NCI-H187 treated with DMSO at 0.1 percent for 48 hours (cell line): ENCODE data around the gene MRPL12.

Source experiments
- DNase-seq: peaks from one replicate; lab custom pipeline; 2025; lab: John Stamatoyannopoulos, UW

Gene MRPL12

DNA sequence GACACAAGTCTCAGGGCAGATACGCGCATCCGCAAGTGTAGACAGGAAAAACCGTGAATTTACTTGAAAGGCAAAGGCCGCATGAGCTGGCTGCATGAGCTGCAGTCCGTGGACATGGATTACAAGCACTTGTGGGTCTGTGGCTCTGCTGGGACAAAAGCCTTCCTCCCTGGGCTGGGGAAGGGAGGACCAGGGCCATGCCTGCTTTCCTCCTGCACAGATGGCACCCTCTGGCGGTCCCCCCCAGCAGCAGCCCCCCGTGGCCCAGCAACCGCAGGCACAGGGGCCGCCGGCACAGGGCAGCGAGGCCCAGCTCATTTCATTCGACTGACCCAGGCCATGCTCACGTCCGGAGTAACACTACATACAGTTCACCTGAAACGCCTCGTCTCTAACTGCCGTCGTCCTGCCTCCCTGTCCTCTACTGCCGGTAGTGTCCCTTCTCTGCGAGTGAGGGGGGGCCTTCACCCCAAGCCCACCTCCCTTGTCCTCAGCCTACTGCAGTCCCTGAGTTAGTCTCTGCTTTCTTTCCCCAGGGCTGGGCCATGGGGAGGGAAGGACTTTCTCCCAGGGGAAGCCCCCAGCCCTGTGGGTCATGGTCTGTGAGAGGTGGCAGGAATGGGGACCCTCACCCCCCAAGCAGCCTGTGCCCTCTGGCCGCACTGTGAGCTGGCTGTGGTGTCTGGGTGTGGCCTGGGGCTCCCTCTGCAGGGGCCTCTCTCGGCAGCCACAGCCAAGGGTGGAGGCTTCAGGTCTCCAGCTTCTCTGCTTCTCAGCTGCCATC is 1.7 kb upstream of the MRPL12 start:
- no peak for DNase-seq

DNA sequence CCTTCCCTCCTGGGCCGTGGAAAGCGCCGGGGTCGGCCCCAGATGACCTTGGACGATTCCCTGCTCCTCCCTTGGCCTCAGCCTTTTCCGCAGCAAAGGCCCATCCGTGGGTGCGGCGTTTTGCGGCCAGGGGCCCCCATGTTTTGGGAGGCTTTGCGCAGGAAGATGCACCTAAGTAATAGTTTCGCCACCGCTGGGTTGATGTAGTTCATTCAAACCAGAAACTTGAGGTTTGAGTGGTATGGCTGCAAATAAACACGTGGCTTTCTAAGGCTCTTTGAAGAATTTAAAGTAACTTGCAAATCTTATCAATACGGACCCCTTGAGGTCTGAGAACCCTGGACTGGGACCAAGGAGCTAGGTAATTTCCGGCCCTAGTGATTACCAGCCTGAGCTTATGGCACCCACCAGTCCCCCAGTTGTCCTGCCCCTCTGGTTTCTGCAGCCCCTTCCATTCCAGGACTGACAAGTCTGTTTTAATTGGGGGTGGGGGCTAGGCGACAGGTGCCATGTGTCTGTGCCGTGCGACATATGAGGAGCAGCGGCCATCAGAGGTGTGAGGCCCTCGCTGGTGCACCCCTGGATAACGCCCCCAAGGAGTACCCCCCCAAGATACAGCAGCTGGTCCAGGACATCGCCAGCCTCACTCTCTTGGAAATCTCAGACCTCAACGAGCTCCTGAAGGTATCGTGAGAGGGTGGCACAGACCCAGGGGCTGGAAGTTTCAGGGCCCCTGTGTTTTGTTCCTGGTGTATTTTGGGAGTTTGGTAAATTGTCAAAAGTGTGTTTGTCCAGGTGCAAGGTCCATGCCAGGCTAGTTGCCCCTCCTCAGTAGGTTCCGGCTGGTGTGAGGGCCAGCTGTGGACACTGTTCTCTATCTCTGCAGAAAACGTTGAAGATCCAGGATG is 834 bp downstream of the MRPL12 start:
- no peak for DNase-seq

DNA sequence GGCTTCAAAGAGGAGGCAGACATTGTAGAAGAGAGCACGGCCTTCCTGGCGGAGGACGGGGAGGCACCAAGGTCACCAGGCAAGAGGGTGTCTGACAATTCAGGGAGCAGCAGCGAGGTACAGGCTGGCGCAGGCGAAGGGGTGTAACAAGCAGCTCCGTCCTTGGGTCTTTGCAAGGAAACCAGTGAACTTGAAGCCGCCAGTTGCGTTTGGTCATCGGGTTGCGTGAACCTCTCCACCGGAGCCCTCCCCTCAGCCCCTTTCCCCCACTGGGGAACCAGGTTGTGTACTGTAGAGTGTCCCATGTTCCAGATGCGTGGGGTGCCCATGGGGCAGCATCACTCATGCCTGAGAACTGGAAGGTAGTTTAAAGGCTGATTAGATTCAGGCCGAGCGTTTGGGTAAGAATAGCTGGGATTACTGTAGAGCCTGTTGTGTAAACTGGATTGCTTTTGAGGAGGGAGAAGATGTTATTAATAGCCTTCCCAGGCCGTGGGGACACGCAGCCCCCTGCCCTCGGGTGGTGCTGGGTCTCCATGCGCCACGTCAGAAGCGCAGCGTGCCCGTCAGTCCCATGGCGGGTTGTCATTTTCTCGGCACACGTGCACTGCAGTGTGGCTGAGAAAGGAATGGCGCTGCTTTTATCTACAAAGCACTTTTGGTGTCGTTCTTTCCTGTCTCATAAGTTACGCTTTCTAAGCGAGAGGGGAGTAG is 2.5 kb downstream of the MRPL12 start:
- DNase-seq = no peak

DNA sequence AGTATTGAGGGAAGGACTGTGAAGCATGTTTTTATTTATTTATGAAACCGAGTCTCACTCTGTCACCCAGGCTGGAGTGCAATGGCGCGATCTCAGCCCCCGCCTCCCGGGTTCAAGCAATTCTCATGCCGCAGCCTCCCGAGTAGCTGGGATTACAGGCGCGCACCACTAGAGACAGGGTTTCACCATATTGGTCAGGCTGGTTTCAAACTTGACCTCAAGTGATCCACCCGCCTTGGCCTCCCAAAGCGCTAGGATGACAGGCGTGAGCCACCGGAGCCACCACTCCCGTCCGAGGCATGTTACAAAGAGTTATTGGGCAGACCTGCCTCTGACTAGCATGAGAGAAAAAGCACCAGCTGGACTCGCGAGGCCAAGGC is 3.1 kb downstream of the MRPL12 start:
- no peak for DNase-seq

DNA sequence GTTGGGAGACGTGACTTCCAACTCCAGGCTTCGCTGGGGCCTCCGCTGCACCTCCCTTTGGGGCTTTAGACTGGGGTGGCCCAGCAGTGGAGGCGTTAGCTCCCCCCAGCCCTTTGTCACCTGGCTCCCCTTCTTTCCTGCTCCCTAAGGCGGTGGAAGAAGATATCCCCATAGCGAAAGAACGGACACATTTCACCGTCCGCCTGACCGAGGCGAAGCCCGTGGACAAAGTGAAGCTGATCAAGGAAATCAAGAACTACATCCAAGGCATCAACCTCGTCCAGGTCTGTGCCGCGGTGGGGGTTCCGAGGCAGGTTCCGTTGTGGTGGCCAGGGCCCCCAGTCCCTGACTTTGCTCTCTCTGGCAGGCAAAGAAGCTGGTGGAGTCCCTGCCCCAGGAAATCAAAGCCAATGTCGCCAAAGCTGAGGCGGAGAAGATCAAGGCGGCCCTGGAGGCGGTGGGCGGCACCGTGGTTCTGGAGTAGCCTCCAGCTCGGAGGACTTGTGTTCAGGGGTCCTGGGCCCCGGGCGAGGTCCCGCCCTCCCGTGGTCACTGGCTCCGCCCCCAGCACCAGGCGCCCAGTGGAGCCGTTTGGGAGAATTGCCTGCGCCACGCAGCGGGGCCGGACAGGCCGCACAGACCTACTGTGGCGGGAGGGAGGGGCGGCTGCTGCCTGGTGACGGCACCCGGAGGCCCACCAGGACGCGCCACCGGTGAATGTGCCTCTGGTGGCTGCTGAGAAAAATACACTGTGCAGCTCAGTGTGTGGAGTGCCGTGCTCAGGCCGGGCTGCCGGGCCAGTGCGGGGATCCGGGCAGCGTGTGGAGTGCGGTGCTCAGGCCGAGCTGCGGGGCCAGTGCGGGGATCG is 3.8 kb downstream of the MRPL12 start:
- DNase-seq = no peak

DNA sequence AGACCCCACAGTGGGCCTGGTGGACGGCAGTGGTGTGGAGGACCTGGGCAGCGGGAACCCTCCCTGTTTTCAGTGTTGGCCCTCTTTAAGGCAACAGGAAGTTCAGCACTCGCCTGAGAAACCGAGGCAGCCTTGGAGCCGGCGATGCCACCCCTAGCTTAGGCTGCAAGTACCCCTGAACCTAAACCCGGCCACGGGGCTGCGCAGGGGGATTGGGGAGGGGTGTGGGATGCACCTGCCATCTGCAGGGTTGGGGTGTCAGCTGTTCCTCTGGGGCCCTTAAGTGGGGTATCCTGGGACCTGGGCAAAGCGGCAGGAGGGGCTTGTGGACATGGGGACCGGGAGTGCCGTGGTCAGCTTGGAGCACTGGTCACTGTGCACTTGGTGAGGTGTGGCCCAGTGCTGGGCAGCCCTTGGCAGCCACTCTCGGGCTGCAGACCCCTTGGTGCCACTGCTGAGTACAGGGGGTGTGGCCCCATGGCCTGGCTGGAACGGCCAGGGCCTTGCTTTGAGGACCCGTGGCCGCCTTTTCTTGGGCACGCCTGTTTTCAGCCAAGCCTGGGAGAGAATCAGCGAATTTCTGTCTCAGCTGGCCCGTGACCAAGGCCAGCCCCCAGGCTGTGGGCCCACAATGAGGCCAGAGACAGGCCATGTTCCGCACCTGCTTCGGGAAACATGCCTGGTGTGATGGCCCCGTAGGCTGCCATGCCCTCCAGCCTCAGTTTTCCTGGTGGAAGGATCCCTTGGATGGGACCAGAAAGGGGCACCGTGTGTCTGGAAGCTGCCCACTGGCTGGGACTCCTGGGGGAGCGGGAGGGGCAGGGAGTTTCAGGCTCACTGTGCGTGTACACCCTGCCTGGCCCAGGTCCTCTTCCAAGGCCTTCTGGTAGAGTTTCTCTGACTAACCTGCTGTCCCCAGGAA is 4.8 kb downstream of the MRPL12 start:
- DNase-seq = no peak

DNA sequence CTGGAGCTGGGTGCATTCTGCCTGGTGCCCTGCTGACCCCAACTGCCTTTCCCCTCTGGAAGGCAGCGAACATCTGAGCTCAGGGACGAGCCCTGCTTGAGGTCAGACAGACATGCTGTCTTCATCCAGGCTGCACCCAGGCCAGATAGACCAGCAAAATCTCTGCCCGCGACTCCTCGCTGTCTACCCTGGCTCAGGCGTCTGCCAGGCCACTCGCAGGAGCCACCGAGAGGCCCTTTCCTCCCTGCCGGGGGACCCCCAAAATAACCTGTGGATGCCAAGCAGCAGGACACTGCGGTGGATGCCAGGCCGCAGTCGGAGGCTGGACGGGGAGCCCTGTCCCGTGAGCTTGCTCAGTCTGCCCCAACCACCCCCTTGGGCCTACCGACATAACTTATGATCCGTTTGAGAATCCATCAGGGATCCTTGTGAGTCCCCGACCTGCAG is 5.6 kb downstream of the MRPL12 start:
- no peak for DNase-seq

DNA sequence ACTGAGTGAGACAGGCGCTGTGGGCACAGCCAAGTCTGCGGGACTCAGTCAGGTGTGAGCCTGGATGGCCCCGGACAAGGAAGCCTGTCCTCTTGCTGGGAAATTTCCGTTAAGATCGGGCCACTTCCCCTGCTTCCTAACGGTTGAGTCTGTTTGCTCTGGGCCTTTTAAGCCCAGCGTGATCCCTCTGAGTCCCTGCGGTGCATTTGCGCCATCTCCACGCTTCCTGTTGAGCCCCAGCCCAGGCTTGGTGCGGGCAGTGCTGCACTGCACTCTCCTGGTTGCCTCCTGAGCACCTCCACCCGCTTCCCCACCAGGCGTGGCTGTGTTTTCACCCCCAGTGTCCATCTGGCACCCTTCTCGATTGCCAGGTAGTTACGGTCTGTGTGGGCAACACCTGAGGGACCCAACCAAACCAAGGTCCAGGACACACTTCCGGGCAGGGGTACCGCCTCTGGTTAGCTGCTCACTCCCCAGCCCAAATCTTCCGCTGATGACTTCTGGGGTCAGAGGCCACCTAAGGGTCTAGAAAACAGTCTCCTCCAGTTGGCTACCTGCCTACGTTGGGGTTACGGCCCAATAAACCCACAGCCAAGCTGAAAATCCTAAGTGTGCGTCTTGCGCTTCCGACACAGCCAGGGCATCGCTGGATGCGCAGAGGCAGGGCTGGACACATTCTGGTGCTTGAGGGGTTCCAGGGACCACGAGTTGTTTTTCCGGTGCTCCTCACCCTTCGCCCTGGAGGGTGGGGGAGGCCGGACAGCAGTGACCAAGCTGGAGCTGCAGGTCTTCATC is 7.5 kb downstream of the MRPL12 start:
- no peak for DNase-seq

DNA sequence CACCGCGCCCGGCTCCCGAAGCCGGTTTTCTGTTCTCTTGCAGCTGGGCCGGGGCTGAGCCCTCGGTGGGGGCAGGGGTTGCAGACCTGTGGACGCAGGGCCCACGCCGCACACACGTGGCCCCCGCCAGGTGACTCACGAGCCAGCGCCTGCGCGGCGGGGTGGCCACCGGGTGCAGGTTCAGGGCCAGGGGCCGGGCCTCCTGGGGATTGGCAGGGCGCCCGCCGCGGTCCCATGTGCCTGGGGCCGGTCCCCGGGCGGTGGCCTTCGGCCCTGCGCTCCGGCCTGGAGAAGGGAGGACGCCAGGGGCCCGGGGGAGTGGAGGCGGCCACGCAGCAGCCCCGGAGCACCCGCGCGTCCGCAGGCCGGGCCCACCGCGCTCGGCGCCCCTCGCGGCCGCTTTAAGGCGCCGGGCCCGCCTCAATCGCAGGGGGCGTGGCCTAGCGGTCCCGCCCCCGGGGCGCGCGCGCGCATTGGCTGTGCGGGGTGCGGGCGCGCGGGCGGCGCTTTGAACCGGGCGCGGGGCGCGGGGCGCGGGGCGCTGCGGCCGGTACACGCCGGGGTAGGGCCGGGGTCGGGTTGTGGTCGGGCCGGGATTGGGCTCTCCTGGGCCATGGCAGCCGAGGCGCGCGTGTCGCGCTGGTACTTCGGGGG is 8.8 kb downstream of the MRPL12 start, which contains the start of gene SLC25A10:
TSS of gene SLC25A10 (plus strand) at position 471 of the 654 bp plus-strand sequence. CDS start at position 614, 143 bp downstream.
- DNase-seq = peak; percentile 8

DNA sequence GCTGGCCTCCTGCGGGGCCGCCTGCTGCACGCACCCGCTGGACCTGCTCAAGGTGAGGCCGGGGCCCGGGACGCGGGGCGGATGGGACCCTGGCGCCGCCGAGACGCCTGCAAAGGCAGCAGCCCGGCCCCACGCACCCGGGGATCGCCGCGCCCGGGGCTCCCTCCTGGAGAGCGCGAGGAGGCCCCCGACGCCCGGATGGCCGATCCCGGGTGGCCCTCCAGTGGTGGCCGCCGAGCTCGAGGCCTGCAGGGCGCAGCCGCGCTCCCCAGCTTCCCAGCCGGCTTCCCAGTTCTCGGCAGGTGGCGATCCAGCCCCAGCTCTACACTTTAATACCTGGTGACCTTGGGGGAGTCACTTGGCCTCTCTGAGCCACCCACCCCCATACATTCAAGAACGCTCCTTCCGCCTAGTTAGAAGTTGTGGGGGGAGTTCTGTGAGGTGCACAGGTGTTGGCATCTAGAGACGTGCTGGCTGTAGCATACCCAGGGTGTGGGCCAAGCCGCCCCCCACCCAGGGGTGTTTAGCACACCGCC is 9.4 kb downstream of the MRPL12 start:
- DNase-seq = no peak

DNA sequence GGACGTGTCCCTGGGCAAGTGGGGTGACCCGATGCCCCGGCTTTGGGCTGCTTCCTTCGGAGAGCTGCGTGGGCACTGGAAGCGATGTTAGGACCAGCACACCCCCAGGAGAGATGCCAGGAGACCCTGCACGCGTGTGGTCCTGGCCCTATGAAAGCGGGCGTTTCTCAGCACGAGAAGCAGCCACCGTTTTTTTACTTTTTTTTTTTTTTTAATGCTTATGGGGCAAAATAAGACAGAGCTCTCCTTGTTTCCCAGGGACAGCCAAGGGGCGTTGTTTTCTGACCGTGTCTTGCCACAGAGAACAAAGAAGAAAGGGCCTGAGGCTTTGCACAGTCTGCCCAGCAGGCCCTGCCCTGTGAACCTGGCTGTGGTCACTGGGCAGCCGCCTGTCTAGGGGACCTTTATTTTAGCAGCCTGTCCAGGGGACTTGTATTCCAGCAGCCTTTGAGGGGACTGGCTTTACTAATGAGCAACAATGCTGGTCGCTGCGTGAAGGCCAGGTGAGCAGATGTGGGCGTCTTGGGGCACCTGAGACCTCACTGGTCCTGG is 9.9 kb downstream of the MRPL12 start:
- DNase-seq = no peak

DNA sequence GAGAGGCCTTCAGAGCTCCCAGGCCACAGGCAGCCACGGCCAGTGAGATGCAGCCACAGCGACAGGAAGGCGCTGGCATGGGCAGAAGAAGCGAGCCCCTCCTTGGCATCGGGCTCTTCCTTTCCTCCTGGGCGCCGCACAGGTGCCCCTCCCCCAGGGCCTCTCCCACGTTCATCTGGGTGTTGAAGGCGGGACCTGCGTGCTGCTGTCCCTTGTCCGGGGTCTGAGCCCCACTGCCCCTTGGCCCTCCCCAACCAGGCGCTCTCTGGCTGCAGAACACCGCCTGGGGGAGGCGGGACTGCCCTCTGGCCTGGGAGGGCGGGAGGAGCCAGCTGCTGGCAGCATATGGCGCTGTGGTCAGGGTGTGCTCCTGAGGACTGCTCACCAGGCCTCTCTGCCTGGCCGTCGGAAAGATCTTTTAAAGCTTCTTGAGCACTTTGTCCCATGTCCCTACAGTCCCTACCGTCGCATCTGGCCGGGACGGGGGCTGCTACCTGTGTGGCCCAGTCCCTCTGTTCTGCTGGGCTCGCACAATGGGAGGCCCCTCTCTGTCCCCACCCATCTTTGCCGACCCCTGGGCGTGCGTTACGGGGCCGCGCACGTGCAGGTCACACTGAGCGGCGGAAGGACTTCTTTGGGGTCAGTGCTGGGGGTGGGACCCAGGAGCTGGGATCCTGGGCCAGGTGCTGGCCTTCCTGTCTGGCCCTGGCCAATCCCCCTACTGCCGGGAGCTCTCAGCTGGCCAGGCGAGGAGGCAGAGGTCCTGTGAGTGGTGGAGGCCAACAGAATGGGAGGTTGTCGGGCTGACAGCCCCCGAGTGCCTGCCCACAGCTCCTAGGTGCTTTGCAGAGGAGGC is 10.6 kb downstream of the MRPL12 start:
- no peak for DNase-seq

DNA sequence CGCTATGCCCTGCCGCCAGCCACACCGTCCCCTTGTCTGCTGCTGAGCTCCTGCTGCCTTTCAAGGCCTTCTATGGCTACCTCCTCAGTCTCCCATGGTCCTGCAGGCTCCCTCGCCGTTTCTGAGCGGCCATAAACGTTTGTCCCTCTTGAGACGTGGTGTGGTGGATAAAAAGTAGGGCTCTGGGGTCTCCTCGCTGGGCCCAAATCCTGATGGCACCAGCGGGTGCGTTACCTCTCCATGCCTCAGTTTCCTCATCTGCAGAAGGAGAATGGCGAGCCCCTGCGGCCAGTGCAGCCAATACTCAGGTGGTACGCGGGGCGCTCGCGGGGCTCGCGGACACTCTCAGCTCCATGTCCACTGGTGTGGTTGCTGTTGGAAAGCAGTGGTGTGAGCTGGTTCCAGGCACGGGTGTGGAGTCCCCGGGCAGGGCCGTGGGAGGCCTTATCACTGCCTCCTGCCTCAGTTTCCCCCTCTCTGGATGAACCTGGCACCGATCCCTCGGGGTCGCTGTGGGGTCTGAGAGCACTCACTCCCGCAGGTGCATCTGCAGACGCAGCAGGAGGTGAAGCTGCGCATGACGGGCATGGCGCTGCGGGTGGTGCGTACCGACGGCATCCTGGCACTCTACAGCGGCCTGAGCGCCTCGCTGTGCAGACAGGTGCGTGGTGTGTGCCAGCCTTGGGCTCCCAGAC is 11.4 kb downstream of the MRPL12 start:
- no peak for DNase-seq

DNA sequence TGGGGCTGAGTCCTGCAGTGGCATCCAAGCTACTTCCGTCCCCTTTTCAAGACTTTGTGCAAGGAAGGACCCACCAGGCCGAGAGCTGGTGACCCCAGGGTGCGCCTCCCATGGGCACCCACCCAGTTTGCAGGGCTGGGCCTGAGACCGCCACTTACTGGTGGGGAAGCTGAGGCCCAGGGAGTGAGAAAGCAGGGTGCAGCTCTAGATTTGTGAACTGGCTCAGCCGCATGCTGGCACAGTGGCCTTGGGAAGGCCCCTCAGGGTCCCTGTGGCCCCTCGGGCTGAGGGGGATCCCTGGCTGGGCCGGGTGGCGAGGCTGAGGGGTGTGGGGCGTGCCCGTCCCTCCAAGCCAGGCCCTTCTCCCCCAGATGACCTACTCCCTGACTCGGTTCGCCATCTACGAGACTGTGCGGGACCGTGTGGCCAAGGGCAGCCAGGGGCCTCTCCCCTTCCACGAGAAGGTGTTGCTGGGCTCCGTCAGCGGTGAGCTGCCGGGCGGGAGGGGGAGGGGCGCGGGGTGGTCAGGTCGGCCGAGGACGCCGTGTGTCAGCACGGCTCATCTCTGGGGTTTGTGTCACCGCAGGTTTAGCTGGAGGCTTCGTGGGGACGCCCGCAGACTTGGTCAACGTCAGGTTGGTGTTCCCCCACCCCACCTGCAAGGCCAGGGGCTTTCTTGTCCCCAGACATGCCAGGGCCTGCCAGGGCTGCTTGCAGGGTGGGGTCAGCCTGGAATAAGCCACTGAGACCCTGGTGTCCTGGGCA is 12.1 kb downstream of the MRPL12 start:
- DNase-seq = no peak

DNA sequence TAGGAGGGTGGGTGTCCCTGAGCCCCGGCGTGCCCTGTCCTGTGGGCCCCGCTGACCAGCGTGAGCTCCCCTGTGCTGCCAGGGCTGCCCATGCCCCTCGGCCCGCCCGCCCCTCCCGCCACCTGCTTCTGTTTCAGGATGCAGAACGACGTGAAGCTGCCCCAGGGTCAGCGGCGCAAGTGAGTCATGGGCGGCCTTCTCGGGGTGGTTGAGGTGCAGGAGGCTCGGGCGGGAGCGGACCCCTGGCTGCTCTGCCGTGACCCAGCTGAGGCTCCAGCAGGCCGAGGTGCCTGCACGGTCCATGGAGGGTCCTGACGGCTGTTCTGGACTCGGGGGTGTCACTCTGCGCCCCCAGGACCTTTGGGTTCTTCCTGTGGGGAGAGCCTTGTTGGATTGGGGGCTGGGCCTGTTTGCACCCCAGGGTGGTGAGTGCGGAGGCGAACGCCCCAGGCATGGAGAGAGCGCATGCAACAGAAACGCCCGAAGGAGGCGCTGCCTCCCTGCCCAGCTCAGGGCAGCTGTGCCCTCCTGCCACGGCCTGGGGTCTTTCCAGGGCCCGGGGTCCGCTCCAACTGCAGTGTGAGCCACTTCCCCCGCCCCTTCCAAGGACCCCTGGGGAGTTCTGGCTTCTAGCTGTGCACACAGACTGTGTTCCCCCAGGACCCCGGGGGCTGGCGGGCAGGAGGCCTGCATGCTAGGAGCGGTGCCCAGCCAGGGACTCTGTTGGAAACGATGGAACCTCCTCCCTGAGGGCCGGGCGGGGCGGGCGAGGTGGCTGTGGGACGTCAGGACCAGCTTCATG is 12.9 kb downstream of the MRPL12 start:
- no peak for DNase-seq
